ENCODE data around the gene SGCE.

SGCE gene

GRCh38 chr7:94657771-94658693, 2.1 kb upstream of the SGCE start:
- peak; percentile 92 for DNase-seq

GRCh38 chr7:94656925-94657731, 1.2 kb upstream of the SGCE start:
- DNase-seq, result peak; percentile 30

GRCh38 chr7:94656658-94656924, 658 bp upstream of the SGCE start:
- DNase-seq, result no peak

- no peak for DNase-seq
Measured at GRCh38 chr7:94655126-94655847, 646 bp downstream of the SGCE start.

- DNase-seq, result no peak
Measured at GRCh38 chr7:94654783-94655125, 1.2 kb downstream of the SGCE start.

GRCh38 chr7:94650147-94651051, 5.5 kb downstream of the SGCE start:
- DNase-seq, result no peak

- DNase-seq, result no peak
Measured at GRCh38 chr7:94649450-94649849, 6.5 kb downstream of the SGCE start.

GRCh38 chr7:94648731-94649130, 7.2 kb downstream of the SGCE start:
- no peak for DNase-seq

GRCh38 chr7:94647295-94647694, 8.6 kb downstream of the SGCE start:
- no peak for DNase-seq

GRCh38 chr7:94643771-94644545, 12.0 kb downstream of the SGCE start:
- DNase-seq, result no peak

GRCh38 chr7:94642838-94643653, 12.9 kb downstream of the SGCE start:
- DNase-seq, result no peak

GRCh38 chr7:94639384-94639783, 16.5 kb downstream of the SGCE start:
- no peak for DNase-seq

GRCh38 chr7:94635687-94636086, 20.2 kb downstream of the SGCE start:
- no peak for DNase-seq

GRCh38 chr7:94634502-94634901, 21.4 kb downstream of the SGCE start:
- no peak for DNase-seq

GRCh38 chr7:94633687-94634086, 22.2 kb downstream of the SGCE start:
- no peak for DNase-seq

GRCh38 chr7:94633014-94633341, 23.0 kb downstream of the SGCE start:
- no peak for DNase-seq

GRCh38 chr7:94632338-94633013, 23.5 kb downstream of the SGCE start:
- DNase-seq, result no peak

GRCh38 chr7:94630855-94631254, 25.1 kb downstream of the SGCE start:
- DNase-seq, result no peak

GRCh38 chr7:94623820-94624219, 32.1 kb downstream of the SGCE start:
- DNase-seq, result no peak

- no peak for DNase-seq
Measured at GRCh38 chr7:94621120-94621519, 34.8 kb downstream of the SGCE start.
